ENCODE results near the gene CCDC27.
A peak's percentile ranks its signal among the peaks of the same experiment; 100 is the strongest.
"Not testable (repeated sequence)": the region's sequence is repeated elsewhere in the genome, so short reads cannot be mapped to it uniquely, and the experiment has no call there.

CCDC27 gene

GRCh38 chr1:3790500-3790923 lies 38.3 kb downstream of the CCDC27 start:
- H3K4me3 Mint-ChIP-seq, result no peak overlapping the region
- no peak overlapping the region for H3K27ac Mint-ChIP-seq
- TF ChIP-seq, protein P1, sequence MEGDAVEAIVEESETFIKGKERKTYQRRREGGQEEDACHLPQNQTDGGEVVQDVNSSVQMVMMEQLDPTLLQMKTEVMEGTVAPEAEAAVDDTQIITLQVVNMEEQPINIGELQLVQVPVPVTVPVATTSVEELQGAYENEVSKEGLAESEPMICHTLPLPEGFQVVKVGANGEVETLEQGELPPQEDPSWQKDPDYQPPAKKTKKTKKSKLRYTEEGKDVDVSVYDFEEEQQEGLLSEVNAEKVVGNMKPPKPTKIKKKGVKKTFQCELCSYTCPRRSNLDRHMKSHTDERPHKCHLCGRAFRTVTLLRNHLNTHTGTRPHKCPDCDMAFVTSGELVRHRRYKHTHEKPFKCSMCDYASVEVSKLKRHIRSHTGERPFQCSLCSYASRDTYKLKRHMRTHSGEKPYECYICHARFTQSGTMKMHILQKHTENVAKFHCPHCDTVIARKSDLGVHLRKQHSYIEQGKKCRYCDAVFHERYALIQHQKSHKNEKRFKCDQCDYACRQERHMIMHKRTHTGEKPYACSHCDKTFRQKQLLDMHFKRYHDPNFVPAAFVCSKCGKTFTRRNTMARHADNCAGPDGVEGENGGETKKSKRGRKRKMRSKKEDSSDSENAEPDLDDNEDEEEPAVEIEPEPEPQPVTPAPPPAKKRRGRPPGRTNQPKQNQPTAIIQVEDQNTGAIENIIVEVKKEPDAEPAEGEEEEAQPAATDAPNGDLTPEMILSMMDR (IDR thresholded peaks at IDR 0.05; ENCODE audit: unreplicated experiment in 3 of 3), result no peak
- peaks cover 30% of the 10 kb centered on the region for H3K36me3 Mint-ChIP-seq (ENCODE audit: low read depth)
- H3K9me3 Mint-ChIP-seq, result no peaks in the 10 kb centered on the region
- H3K27me3 Mint-ChIP-seq (ENCODE audit: low read depth), result peaks cover 3% of the 10 kb centered on the region
- H3K4me1 Mint-ChIP-seq, result peaks cover 12% of the 10 kb centered on the region

DNA sequence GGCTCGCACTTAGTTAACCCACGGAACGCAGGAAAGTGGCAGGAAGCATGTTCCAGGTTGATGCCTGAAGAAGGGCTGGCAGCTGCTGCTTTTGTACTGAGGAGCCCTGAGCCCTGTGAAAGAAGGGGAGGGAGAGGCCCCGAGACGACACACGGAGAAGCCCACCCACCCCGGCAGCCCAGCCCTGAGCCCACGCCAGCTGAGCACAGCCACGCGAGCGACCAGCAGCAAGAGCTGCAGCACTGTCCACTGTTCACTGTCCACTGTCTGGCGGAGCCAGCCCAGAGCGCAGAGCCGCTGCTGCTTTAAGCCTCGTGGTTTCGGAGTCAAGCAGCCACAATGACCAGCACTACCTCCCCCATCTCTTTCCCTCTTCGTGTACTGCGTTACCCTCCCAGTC lies 38.7 kb downstream of the CCDC27 start:
- no peak overlapping the region for H3K27ac Mint-ChIP-seq
- no peaks in the 10 kb centered on the region for H3K9me3 Mint-ChIP-seq
- H3K36me3 Mint-ChIP-seq (ENCODE audit: low read depth), result peaks cover 29% of the 10 kb centered on the region
- peaks cover 13% of the 10 kb centered on the region for H3K4me1 Mint-ChIP-seq
- H3K4me3 Mint-ChIP-seq, result no peak overlapping the region
- peaks cover 3% of the 10 kb centered on the region for H3K27me3 Mint-ChIP-seq (ENCODE audit: low read depth)
- TF ChIP-seq, protein P1 (IDR thresholded peaks at IDR 0.05; ENCODE audit: unreplicated experiment in 3 of 3), result no peak

GRCh38 chr1:3795453-3796214 lies 43.4 kb downstream of the CCDC27 start:
- H3K27me3 Mint-ChIP-seq (ENCODE audit: low read depth), result peaks cover 7% of the 10 kb centered on the region
- H3K4me1 Mint-ChIP-seq, result peaks cover 28% of the 10 kb centered on the region
- H3K27ac Mint-ChIP-seq, result peak overlapping the region; percentile 34 to 73 (median 68)
- no peaks in the 10 kb centered on the region for H3K9me3 Mint-ChIP-seq
- H3K36me3 Mint-ChIP-seq (ENCODE audit: low read depth), result peaks cover 11% of the 10 kb centered on the region
- H3K4me3 Mint-ChIP-seq, result peak overlapping the region; percentile 85 to 97 (median 93)
- TF ChIP-seq, protein P1 (IDR thresholded peaks at IDR 0.05; ENCODE audit: unreplicated experiment in 3 of 3), result no peak

GRCh38 chr1:3796215-3797061 lies 44.2 kb downstream of the CCDC27 start, which contains the start of gene LRRC47:
LRRC47 (minus strand) TSS chr1:3796498; CDS start chr1:3796476, 22 bp downstream.
- H3K9me3 Mint-ChIP-seq, result no peaks in the 10 kb centered on the region
- peaks cover 12% of the 10 kb centered on the region for H3K27me3 Mint-ChIP-seq (ENCODE audit: low read depth)
- peaks cover 32% of the 10 kb centered on the region for H3K4me1 Mint-ChIP-seq
- H3K36me3 Mint-ChIP-seq (ENCODE audit: low read depth), result peaks cover 11% of the 10 kb centered on the region
- H3K4me3 Mint-ChIP-seq, result peak within 1 kb of the TSS; percentile 92 to 97 (median 97)
- TF ChIP-seq, protein P1 (IDR thresholded peaks at IDR 0.05; ENCODE audit: unreplicated experiment in 3 of 3), result no peak
- peak within 1 kb of the TSS; percentile 77 to 89 (median 89) for H3K27ac Mint-ChIP-seq

DNA sequence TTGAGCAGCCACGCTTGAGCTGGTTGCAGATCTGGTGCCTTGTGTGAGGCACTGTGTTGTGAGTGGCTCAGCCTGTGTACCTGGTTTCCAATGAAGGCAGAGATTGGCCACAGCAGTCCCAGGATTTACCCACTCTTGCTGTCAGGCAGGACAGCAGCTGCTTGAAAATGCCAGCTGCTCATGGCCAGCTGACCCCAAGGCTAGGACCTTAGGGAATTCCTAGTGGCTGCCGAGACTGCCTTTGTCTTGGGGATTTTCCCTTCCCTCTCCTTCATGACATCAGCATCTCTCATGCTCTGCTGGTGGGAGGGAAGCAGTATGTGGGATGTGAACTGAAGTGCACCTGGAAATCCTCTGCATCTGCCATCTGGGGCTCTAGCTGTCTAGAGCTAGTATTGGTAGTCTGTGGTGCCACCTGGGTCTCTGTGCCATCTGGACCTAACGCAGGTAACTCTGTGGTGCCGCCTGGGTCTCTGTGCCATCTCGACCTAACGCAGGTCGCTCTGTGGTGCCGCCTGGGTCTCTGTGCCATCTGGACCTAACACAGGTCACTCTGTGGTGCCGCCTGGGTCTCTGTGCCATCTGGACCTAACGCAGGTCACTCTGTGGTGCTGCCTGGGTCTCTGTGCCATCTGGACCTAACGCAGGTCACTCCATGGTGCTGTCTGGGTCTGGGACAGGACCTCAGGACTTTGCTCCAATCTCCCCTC lies 47.9 kb downstream of the CCDC27 start:
- Mint-ChIP-seq H3K27me3 (ENCODE audit: low read depth) (peaks cover 30% of the 10 kb centered on the region), H3K4me3 (peak overlapping the region; percentile 1 to 55 (median 55)), H3K9me3 (peaks cover 3% of the 10 kb centered on the region), H3K36me3 (ENCODE audit: low read depth) (no peaks in the 10 kb centered on the region), H3K27ac (no peak overlapping the region), H3K4me1 (peaks cover 25% of the 10 kb centered on the region)
- TF ChIP-seq, protein P1 (IDR thresholded peaks at IDR 0.05; ENCODE audit: unreplicated experiment in 3 of 3), result no peak

DNA sequence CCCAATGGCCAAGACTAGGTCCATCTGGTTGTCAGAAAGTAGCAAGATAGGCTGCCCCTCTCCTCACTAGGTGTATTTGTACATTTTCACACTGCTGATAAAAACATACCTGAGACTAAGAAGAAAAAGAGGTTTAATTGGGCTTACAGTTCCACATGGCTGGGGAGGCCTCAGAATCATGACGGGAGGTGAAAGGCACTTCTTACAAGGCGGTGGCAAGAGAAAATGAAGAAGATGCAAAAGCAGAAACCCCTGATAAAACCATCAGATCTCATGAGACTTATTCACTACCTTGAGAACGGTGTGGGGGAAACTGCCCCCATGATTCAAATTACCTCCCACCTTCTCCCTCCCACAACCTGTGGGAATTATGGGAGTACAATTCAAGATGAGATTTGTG lies 48.5 kb downstream of the CCDC27 start:
- H3K4me1 Mint-ChIP-seq, result peaks cover 20% of the 10 kb centered on the region
- not testable (repeated sequence) for H3K27ac Mint-ChIP-seq; H3K9me3 Mint-ChIP-seq; H3K4me3 Mint-ChIP-seq; H3K36me3 Mint-ChIP-seq (ENCODE audit: low read depth)
- H3K27me3 Mint-ChIP-seq (ENCODE audit: low read depth), result peaks cover 30% of the 10 kb centered on the region
